Endothelial cell of umbilical vein (primary cell): ENCODE measurements around the gene ENG. TPM values are rescaled to one million over a fixed set of nuclear protein-coding genes. Genes with fewer than 3 reads are reported as not detected.

Source experiments
- BruUV-seq: library from RNA; stranded (reverse); fragments of 400-500 nt; replicated peaks from 2 replicates; lab custom pipeline; 2021; lab: Mats Ljungman, UMichigan
- CTCF ChIA-PET: fragments of 300-600, 350-600 bp; sonication (Branson Sonifier 250); formaldehyde crosslinking; loops from one replicate; lab custom pipeline; 2021; ENCODE audit warnings: antibody characterized with exemption, inconsistent platforms; lab: Charles Lee
- POLR2A ChIA-PET: fragments of 300-600, 350-600 bp; sonication (Branson Sonifier 250); formaldehyde crosslinking; loops from one replicate; lab custom pipeline; 2021; ENCODE audit warnings: antibody characterized with exemption, inconsistent platforms; lab: Charles Lee
- DNase-seq: peaks from one replicate; pipeline ENCODE4 v3.0.0-alpha.2; 2011; ENCODE audit warnings: low read depth, low spot score
- FAIRE-seq: peaks from 2 replicates; lab custom pipeline; 2011; peaks lifted over from hg19 to GRCh38; lab: Jason Lieb, UNC
- H2AFZ ChIP-seq: 2 replicates; pipeline ENCODE4 v1.6.0; 2012; ENCODE audit warnings: low read depth, low read length, control low read depth, inconsistent platforms
- H3K27ac ChIP-seq: 2 replicates; pipeline ENCODE4 v1.5.1; 2011; ENCODE audit warnings: low read depth, mild to moderate bottlenecking, control low read depth, low read length, moderate library complexity; ENCODE audit not compliant: insufficient read depth
- H3K27me3 ChIP-seq, 2 experiments: 2 replicates each; pipeline versions ENCODE4 v1.6.0 to v1.6.1; 2011; ENCODE audit warnings: low read length in 2 of 2, mixed read lengths in 1 of 2; ENCODE audit not compliant: control insufficient read depth in 2 of 2, insufficient read depth in 2 of 2
- H3K36me3 ChIP-seq, 2 experiments: 2 replicates in 1 of 2; 3 replicates in 1 of 2; pipeline ENCODE4 v1.5.1; 2011; ENCODE audit warnings: low read length in 2 of 2, mild to moderate bottlenecking in 1 of 2, moderate library complexity in 1 of 2; ENCODE audit not compliant: control insufficient read depth in 2 of 2, insufficient read depth in 2 of 2; ENCODE audit errors: extremely low read depth in 1 of 2
- H3K4me1 ChIP-seq: 3 replicates; pipeline ENCODE4 v1.5.1; 2011; ENCODE audit warnings: mild to moderate bottlenecking, low read length; ENCODE audit not compliant: control insufficient read depth, insufficient read depth; ENCODE audit errors: extremely low read depth
- H3K4me2 ChIP-seq: 2 replicates; pipeline ENCODE4 v1.6.1; 2011; ENCODE audit warnings: low read length, control low read depth, mixed read lengths; ENCODE audit not compliant: insufficient read depth
- H3K4me3 ChIP-seq, 3 experiments: fragments of 200-600 bp in 1 of 3; sonication (generic), shearing (Covaris generic) in 1 of 3; replicated peaks in 1 of 3; 2 replicates each; pipeline ENCODE4 v1.5.1; 2011 to 2016; ENCODE audit warnings: control low read depth in 3 of 3, low read length in 3 of 3, mild to moderate bottlenecking in 2 of 3, inconsistent platforms in 1 of 3, low read depth in 1 of 3, moderate library complexity in 1 of 3; ENCODE audit not compliant: insufficient read depth in 1 of 3
- H3K79me2 ChIP-seq: 2 replicates; pipeline ENCODE4 v1.6.0; 2012; ENCODE audit warnings: low read length, inconsistent platforms; ENCODE audit not compliant: control insufficient read depth, insufficient read depth
- H3K9ac ChIP-seq: replicated peaks from 2 replicates; pipeline ENCODE3; 2011; ENCODE audit warnings: low read length, control low read depth; ENCODE audit not compliant: insufficient read depth; ENCODE audit errors: extremely low read depth
- H3K9me1 ChIP-seq: replicated peaks from 3 replicates; pipeline ENCODE4 v1.6.0; 2011; ENCODE audit warnings: mild to moderate bottlenecking, low read length; ENCODE audit not compliant: control insufficient read depth, insufficient read depth; ENCODE audit errors: extremely low read depth
- H3K9me3 ChIP-seq: replicated peaks from 2 replicates; pipeline ENCODE4 v1.5.1; 2012; ENCODE audit warnings: low read length, inconsistent platforms; ENCODE audit not compliant: control insufficient read depth, insufficient read depth
- H4K20me1 ChIP-seq: replicated peaks from 2 replicates; pipeline ENCODE3; 2011; ENCODE audit warnings: mild to moderate bottlenecking, low read length; ENCODE audit not compliant: control insufficient read depth, insufficient read depth; ENCODE audit errors: extremely low read depth
- EZH2 ChIP-seq: IDR thresholded peaks from 2 replicates; pipeline ENCODE4 v1.6.1; 2012; ENCODE audit warnings: borderline replicate concordance, low read depth, mild to moderate bottlenecking, moderate library complexity, low read length, inconsistent platforms; ENCODE audit not compliant: severe bottlenecking
- FOS ChIP-seq: IDR thresholded peaks from 2 replicates; pipeline ENCODE4 v1.6.1; 2011; ENCODE audit warnings: mild to moderate bottlenecking, low read length, moderate library complexity, borderline replicate concordance; ENCODE audit not compliant: insufficient read depth
- GATA2 ChIP-seq: IDR thresholded peaks from 2 replicates; pipeline ENCODE4 v1.7.0; 2011; ENCODE audit warnings: low read depth, mild to moderate bottlenecking, moderate library complexity, mixed read lengths, low read length; ENCODE audit not compliant: insufficient read length, insufficient read depth
- JUN ChIP-seq: IDR thresholded peaks from 2 replicates; pipeline ENCODE4 v1.6.1; 2011; ENCODE audit warnings: borderline replicate concordance, low read depth; ENCODE audit not compliant: insufficient read length, insufficient read depth
- MYC ChIP-seq: IDR thresholded peaks from one replicate; pipeline ENCODE4 v1.6.1; 2011; ENCODE audit warnings: mild to moderate bottlenecking, low read depth, low read length
- POLR2A ChIP-seq: IDR thresholded peaks from 2 replicates; pipeline ENCODE4 v1.6.1; 2012; ENCODE audit warnings: low read depth, mild to moderate bottlenecking, control low read depth, low read length
- POLR2AphosphoS5 ChIP-seq: IDR thresholded peaks from 2 replicates; pipeline ENCODE4 v1.6.1; 2012; ENCODE audit warnings: low read depth, mild to moderate bottlenecking, control low read depth, low read length, moderate library complexity; ENCODE audit not compliant: insufficient read depth
- dilution Hi-C: fragments of 300-500 bp; cut with MboI; formaldehyde crosslinking; loops from one replicate; pipeline ENCODE4 v1.15.0; 2019; ENCODE audit warnings: low sequenced_read_pairs; ENCODE audit not compliant: extremely low pct_ligation_motif_present
- intact Hi-C: fragments of 100-400 bp; cut with micrococcal nuclease; formaldehyde crosslinking; loops from one replicate; pipeline ENCODE4 v1.10.0; 2022
- polyA plus RNA-seq, 4 experiments: library from polyadenylated mRNA; depleted of rRNA in 3 of 4; stranded (reverse) in 3 of 4; unstranded in 1 of 4; fragments of >200 nt; gene quantifications; 2 replicates each; pipeline versions ENCODE4 v1.2.1 to v1.2.3, GENCODE V29; 2011 to 2012; ENCODE audit warnings: missing spikeins in 1 of 4
- total RNA-seq: library from RNA; stranded (reverse); gene quantifications from 2 replicates; pipeline ENCODE4 v1.2.3, GENCODE V29; 2021
- TF ChIP-seq, protein P1 (sequence below): IDR thresholded peaks from 2 replicates; pipeline ENCODE4 v1.6.1; 2011; ENCODE audit not compliant: insufficient read depth, insufficient read length
- TF ChIP-seq, protein P2 (sequence below), 2 donors: IDR thresholded peaks; 1 replicate in 1 of 2; 2 replicates in 1 of 2; pipeline ENCODE4 v1.5.1; 2011; ENCODE audit warnings: low read length in 2 of 2, mild to moderate bottlenecking in 2 of 2, moderate library complexity in 2 of 2, control low read depth in 1 of 2, inconsistent platforms in 1 of 2, low read depth in 1 of 2; ENCODE audit not compliant: insufficient read depth in 1 of 2; ENCODE audit errors: extremely low read depth in 1 of 2

ENG gene
- total and polyA plus RNA-seq, 2 donors (not counting 3 experiments of a cell fraction or from before 2014, with no cell fraction given), result 338 to 728 TPM

DNA sequence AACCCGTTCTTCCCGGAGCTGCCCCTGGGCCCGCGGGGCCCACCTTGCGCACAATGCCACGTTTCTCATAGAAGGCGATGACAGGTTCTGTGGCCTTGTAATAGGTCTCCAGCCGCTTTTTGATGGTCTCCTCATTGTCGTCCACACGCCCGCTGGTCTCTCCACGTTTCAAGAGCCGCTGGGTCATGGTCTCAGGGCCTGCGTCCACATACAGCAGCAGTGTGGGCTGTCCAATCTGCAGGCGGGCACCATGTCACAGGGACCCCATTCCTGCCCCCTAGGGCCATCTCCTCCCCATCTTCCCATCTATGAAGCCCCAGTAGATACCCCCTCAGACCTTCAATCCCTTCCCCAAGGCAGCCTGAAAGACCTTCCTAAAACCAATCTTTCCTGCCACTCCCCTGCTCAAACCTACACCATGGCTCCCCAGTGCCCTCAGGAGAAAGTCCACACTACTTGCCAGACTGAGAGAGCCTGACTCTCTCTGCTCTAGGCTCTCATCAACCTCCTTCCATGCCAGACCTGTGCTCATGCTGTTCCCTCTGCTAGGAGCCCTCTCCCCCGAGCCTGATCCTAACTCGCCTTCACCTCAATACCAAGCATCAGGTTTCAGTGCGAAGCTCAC, 13.9 kb upstream of the ENG start:
- DNase-seq (no peak), FAIRE-seq (no peak)
- no peak overlapping the region for H2AFZ ChIP-seq
- intact Hi-C loops, result loop anchor here (5.0 kb wide), 1 partner anchor 276 kb away; no protein-coding TSS in a partner anchor
- no peaks in the 10 kb centered on the region for H4K20me1 ChIP-seq
- TF ChIP-seq, protein P1, sequence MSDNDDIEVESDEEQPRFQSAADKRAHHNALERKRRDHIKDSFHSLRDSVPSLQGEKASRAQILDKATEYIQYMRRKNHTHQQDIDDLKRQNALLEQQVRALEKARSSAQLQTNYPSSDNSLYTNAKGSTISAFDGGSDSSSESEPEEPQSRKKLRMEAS, result no peak
- TF ChIP-seq EZH2, result no peak
- TF ChIP-seq MYC, result no peak
- no peak for TF ChIP-seq JUN
- no peak for TF ChIP-seq FOS
- TF ChIP-seq GATA2, result no peak
- TF ChIP-seq, protein P2, sequence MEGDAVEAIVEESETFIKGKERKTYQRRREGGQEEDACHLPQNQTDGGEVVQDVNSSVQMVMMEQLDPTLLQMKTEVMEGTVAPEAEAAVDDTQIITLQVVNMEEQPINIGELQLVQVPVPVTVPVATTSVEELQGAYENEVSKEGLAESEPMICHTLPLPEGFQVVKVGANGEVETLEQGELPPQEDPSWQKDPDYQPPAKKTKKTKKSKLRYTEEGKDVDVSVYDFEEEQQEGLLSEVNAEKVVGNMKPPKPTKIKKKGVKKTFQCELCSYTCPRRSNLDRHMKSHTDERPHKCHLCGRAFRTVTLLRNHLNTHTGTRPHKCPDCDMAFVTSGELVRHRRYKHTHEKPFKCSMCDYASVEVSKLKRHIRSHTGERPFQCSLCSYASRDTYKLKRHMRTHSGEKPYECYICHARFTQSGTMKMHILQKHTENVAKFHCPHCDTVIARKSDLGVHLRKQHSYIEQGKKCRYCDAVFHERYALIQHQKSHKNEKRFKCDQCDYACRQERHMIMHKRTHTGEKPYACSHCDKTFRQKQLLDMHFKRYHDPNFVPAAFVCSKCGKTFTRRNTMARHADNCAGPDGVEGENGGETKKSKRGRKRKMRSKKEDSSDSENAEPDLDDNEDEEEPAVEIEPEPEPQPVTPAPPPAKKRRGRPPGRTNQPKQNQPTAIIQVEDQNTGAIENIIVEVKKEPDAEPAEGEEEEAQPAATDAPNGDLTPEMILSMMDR (IDR thresholded peaks at IDR 0.05; ENCODE audit: extremely low read depth in 1 of 2, insufficient read depth in 1 of 2, low read depth in 1 of 2, low read length in 2 of 2), result no peak
- TF ChIP-seq POLR2A, result no peak
- no peak for TF ChIP-seq POLR2AphosphoS5
- CTCF ChIA-PET, result interaction anchor here (1.0 to 4.5 kb wide), 9 partner anchors 14 to 133 kb away, joined by 3 to 101 read pairs (median 24); partner anchors contain the start of genes CDK9, ENG and TOR2A
- no peak overlapping the region for H3K4me2 ChIP-seq
- H3K4me3 ChIP-seq, result no peak overlapping the region
- POLR2A ChIA-PET, result interaction anchor here (1.1 to 1.3 kb wide), 2 partner anchors 42 to 65 kb away, joined by 3 to 4 read pairs; partner anchors contain the start of gene FPGS
- dilution Hi-C loops, result no loop called here
- no peaks in the 10 kb centered on the region for H3K9me1 ChIP-seq
- no peaks in the 10 kb centered on the region for H3K9me3 ChIP-seq
- H3K9ac ChIP-seq, result no peak overlapping the region
- BruUV-seq, result no TSS peak
- peaks cover 0 to 20% of the 10 kb centered on the region in 2 experiments for H3K36me3 ChIP-seq
- no peaks in the 10 kb centered on the region for H3K27me3 ChIP-seq
- peaks cover 17% of the 10 kb centered on the region for H3K4me1 ChIP-seq
- peak overlapping the region; percentile 54 for H3K27ac ChIP-seq
- H3K79me2 ChIP-seq, result no peaks in the 10 kb centered on the region
